Upper lobe of left lung (tissue), 4 donors: ENCODE results near the gene ZBTB12.

Experiments
- EP300 ChIP-seq, 4 donors: sonication (generic); formaldehyde crosslinking; IDR thresholded peaks; one replicate each; pipeline ENCODE4 v1.5.1; 2017; ENCODE audit warnings: antibody characterized with exemption in 4 of 4, control low read depth in 2 of 4
- POLR2A ChIP-seq, 4 donors: fragments of 450-650 bp; IDR thresholded peaks; one replicate each; pipeline ENCODE4 v1.5.1; 2016 to 2017; ENCODE audit warnings: antibody characterized with exemption in 4 of 4, mild to moderate bottlenecking in 2 of 4
- TF ChIP-seq, protein P1 (sequence below), 6 experiments: fragments of 450-650 bp in 4 of 6; fragments of 200-600 bp in 2 of 6; sonication (generic) in 2 of 6; IDR thresholded peaks; one replicate each; pipeline ENCODE4 v1.5.1; 2016 to 2019; ENCODE audit warnings: antibody characterized with exemption in 6 of 6

DNA sequence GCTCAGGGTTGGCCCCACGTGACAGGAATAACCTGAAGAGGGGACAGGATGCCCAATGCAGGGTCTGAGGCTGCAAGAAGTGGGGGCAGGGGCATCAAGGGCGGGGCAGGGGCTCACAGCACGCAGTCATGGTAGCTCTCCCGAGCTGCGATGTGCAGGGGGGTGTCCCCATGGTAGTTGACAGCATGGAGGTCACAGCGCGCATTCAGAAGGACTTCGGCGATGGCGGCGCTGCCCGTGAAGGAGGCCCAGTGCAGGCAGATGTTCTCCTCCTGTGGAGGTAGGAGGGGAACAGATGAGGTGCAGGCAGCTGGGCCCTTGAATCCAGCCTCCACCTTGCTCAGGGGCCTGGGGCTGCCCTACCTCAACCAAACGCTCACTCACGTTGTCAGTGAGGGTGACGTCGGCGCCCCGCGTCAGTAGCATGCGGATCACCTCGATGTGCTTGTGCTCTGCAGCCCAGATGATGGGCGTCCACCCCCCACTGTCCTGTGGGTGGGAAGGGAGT lies 17.3 kb downstream of the ZBTB12 start:
- TF ChIP-seq, protein P1, sequence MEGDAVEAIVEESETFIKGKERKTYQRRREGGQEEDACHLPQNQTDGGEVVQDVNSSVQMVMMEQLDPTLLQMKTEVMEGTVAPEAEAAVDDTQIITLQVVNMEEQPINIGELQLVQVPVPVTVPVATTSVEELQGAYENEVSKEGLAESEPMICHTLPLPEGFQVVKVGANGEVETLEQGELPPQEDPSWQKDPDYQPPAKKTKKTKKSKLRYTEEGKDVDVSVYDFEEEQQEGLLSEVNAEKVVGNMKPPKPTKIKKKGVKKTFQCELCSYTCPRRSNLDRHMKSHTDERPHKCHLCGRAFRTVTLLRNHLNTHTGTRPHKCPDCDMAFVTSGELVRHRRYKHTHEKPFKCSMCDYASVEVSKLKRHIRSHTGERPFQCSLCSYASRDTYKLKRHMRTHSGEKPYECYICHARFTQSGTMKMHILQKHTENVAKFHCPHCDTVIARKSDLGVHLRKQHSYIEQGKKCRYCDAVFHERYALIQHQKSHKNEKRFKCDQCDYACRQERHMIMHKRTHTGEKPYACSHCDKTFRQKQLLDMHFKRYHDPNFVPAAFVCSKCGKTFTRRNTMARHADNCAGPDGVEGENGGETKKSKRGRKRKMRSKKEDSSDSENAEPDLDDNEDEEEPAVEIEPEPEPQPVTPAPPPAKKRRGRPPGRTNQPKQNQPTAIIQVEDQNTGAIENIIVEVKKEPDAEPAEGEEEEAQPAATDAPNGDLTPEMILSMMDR (IDR thresholded peaks at IDR 0.05): no peak
- no peak for TF ChIP-seq EP300 (IDR thresholded peaks at IDR 0.05)
- TF ChIP-seq POLR2A (IDR thresholded peaks at IDR 0.05): no peak
